Heart right ventricle (tissue), 16 donors: ENCODE data around the gene RPS6KA2. TPM values are rescaled to one million over a fixed set of nuclear protein-coding genes. Genes with fewer than 3 reads are reported as not detected.

Experiments
- ATAC-seq, 8 donors: fragments of 200-7000 bp; cut with Tn5 transposase; one replicate each; pipeline ENCODE4 v1.9.1; 2020; ENCODE audit warnings: mild to moderate bottlenecking in 8 of 8, moderate library complexity in 8 of 8, moderate number of reproducible peaks in 1 of 8
- DNase-seq, 2 donors: peaks; one replicate each; pipeline ENCODE4 v3.0.0-alpha.2; 2020
- H3K27ac ChIP-seq, 10 donors: fragments of 200-600 bp; sonication (generic) in 2 of 10; one replicate each; pipeline versions ENCODE4 v1.5.0 to v1.8.0; 2020 to 2022; ENCODE audit warnings: mild to moderate bottlenecking in 3 of 10
- H3K27me3 ChIP-seq, 7 donors: fragments of 200-600 bp; one replicate each; pipeline ENCODE4 v1.8.0; 2021 to 2022; ENCODE audit warnings: mild to moderate bottlenecking in 2 of 7
- H3K36me3 ChIP-seq, 9 donors: fragments of 200-600 bp; sonication (generic) in 1 of 9; one replicate each; pipeline versions ENCODE4 v1.5.0 to v1.8.0; 2020 to 2022; ENCODE audit warnings: mild to moderate bottlenecking in 2 of 9
- H3K4me1 ChIP-seq, 9 donors: fragments of 200-600 bp; sonication (generic) in 1 of 9; one replicate each; pipeline versions ENCODE4 v1.5.0 to v1.8.0; 2020 to 2022; ENCODE audit warnings: mild to moderate bottlenecking in 4 of 9
- H3K4me3 ChIP-seq, 10 donors: fragments of 200-600 bp; sonication (generic) in 2 of 10; one replicate each; pipeline versions ENCODE4 v1.5.0 to v1.8.0; 2020 to 2022; ENCODE audit warnings: mild to moderate bottlenecking in 7 of 10, moderate library complexity in 2 of 10
- H3K9me3 ChIP-seq, 11 donors: fragments of 200-600 bp in 10 of 11; sonication (generic) in 2 of 11; one replicate each; pipeline versions ENCODE4 v1.5.0 to v1.8.0; 2013 to 2022; ENCODE audit warnings: mild to moderate bottlenecking in 2 of 11, control low read depth in 1 of 11, moderate library complexity in 1 of 11
- WGBS, 2 donors: extraction: QIAGEN DNeasy Blood & Tissue Kit; methylation state at CpG; one replicate each; pipeline ENCODE4 v1.1.7; 2013; ENCODE audit warnings: inconsistent platforms in 1 of 2; 5-methylcytosine and 5-hydroxymethylcytosine counted together
- intact Hi-C, 10 donors: fragments of 100-400 bp; cut with DNase I; formaldehyde crosslinking; loops; one replicate each; pipeline versions ENCODE4 v1.11.1 to v1.14.2; 2022
- polyA plus RNA-seq, 2 donors: library from polyadenylated mRNA; stranded (reverse); fragments of 200-250 nt; gene quantifications; one replicate each; pipeline ENCODE4 v1.2.3, GENCODE V29; 2013
- total RNA-seq, 10 donors: library from RNA; stranded (reverse); fragmentation: NEBNext Ultra II Directional in 3 of 10; extraction: Animal tissue kit (Norgen Biotek cat#: 25700) in 3 of 10; gene quantifications; one replicate each; pipeline versions ENCODE4 v1.2.1 to v1.2.4, GENCODE V29; 2021 to 2023
- TF ChIP-seq, protein P1 (sequence below), 9 donors: fragments of 200-600 bp; sonication (generic) in 2 of 9; IDR thresholded peaks; one replicate each; pipeline versions ENCODE4 v1.5.0 to v1.8.0; 2021 to 2022; ENCODE audit warnings: antibody characterized with exemption in 9 of 9, mild to moderate bottlenecking in 5 of 9, moderate library complexity in 1 of 9
- donor health status: Arrhythmogenic right ventricular cardiomyopathy.
- donor health status: ischemic (EF 13 %, LVEDD 7.1; RV severe dilation, severe dysfunction).
- donor health status: healthy with polysubstance abuse.
- donor health status: DM: no; HTN: yes; CAD: no.
- donor health status: DM: no; HTN: no; CAD: no.
- donor health status: ischemic (EF 25% LVEDD 6.9; RV normal size, moderate dysfunction).
- donor health status: ischemic (EF 25% LVEDD 5.7; RV mildly dilated, moderate dysfunction).
- donor health status: healthy.
- donor health status: DM: yes; HTN: yes; CAD: no.
- donor health status: Ischemic cardiomyopathy.
- donor health status: ischemic (EF 35%, LVEDD 5.7; RV mildly dilated, moderate dysfunction).
- donor health status: nonischemic (EF 11% LVEDD 7.7; RV severe dilation, severe dysfunction).
- donor health status: DM: yes; HTN: yes; CAD: no.
- donor health status: PGD.
- donor health status: ischemic (EF 29% LVEDD 5.4; RV normal size, mild dysfunction).
- donor health status: nonischemic (EF 23%, LVEDD 6.1; RV moderate dilation, normal function).

RPS6KA2 gene
- total and polyA plus RNA-seq, 12 donors = 20.3 to 91.4 (median 73.7) TPM

DNA sequence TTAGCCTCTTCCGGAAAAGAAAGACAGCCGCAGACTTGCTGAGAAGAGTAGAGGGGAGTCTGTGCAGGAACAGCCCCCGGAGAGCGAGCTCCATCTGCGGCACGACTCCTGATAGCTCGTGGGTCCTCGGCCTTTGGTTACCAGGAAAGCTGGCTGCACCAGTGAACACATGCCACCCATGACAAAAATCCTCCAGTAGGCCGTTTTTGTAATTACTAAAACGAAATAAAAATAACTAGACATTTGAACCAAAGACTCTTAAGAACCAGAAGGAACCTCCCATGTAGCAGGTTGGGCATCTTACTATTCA, 82.8 kb downstream of the RPS6KA2 start:
- TF ChIP-seq, protein P1, sequence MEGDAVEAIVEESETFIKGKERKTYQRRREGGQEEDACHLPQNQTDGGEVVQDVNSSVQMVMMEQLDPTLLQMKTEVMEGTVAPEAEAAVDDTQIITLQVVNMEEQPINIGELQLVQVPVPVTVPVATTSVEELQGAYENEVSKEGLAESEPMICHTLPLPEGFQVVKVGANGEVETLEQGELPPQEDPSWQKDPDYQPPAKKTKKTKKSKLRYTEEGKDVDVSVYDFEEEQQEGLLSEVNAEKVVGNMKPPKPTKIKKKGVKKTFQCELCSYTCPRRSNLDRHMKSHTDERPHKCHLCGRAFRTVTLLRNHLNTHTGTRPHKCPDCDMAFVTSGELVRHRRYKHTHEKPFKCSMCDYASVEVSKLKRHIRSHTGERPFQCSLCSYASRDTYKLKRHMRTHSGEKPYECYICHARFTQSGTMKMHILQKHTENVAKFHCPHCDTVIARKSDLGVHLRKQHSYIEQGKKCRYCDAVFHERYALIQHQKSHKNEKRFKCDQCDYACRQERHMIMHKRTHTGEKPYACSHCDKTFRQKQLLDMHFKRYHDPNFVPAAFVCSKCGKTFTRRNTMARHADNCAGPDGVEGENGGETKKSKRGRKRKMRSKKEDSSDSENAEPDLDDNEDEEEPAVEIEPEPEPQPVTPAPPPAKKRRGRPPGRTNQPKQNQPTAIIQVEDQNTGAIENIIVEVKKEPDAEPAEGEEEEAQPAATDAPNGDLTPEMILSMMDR (IDR thresholded peaks at IDR 0.05) = no peak
- 95 to 97% methylated on average over 10 of the region's 10 CpGs for WGBS, 2 donors
- no peak overlapping the region for H3K4me3 ChIP-seq
- no peaks in the 10 kb centered on the region for H3K9me3 ChIP-seq
- H3K4me1 ChIP-seq = peaks cover 0 to 38% (median 25%) of the 10 kb centered on the region in 9 donors
- H3K36me3 ChIP-seq = peaks cover 0 to 18% (median 0%) of the 10 kb centered on the region in 9 donors
- H3K27ac ChIP-seq = no peak overlapping the region
- ATAC-seq (no peak), DNase-seq (no peak)
- no peaks in the 10 kb centered on the region for H3K27me3 ChIP-seq
- intact Hi-C loops = loop anchor here in 2 of 10 donors (5.0 to 10.0 kb wide), 2 partner anchors 49 to 83 kb away; partner anchors contain the start of gene RPS6KA2 (in 1 of the 2)

DNA sequence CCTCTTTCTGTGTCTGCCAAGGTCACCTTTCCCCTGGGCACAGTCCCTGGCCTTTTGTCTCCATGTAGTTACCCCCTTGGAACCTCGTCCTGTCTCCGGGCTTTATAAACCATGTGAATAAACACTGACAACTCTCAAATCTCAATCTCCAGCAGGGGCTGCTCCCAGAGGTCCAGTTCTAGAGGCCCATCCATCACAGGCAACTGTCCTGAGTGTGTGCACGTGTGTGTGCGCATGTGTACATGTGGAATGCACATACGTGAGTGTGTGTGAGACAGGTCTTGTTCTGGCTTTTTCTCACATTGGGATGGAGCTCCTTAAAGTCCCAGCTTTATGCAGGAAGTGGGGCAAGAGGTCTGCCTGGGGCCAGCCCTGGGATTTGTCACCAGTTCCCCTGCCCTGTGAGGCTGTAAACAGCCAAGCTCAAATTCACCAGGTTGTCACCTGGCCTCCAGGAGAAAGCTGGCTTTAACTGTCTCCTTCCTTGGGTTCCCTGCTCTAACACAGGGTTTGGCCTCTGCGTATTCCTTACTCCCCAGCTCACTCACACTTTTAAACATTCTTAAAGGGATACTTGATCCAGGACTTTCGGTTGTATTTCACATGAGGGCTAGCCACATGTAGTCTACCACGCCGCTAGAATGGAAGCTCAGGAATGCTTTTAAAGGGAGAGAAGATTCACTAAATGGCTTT, 83.3 kb downstream of the RPS6KA2 start:
- Histone ChIP-seq H3K27me3 (no peaks in the 10 kb centered on the region), H3K4me1 (peaks cover 0 to 39% (median 25%) of the 10 kb centered on the region in 9 donors), H3K9me3 (no peaks in the 10 kb centered on the region), H3K27ac (peak overlapping the region in 2 of 10 donors; percentile 9 to 69), H3K36me3 (peaks cover 0 to 14% (median 0%) of the 10 kb centered on the region in 9 donors), H3K4me3 (no peak overlapping the region)
- TF ChIP-seq, protein P1 (IDR thresholded peaks at IDR 0.05) = no peak
- WGBS, 2 donors = 89 to 91% methylated on average over 9 of the region's 9 CpGs
- intact Hi-C loops = loop anchor here in 2 of 10 donors (5.0 to 10.0 kb wide), 2 partner anchors 49 to 84 kb away; partner anchors contain the start of gene RPS6KA2 (in 1 of the 2)
- DNase-seq = no peak
- no peak for ATAC-seq

DNA sequence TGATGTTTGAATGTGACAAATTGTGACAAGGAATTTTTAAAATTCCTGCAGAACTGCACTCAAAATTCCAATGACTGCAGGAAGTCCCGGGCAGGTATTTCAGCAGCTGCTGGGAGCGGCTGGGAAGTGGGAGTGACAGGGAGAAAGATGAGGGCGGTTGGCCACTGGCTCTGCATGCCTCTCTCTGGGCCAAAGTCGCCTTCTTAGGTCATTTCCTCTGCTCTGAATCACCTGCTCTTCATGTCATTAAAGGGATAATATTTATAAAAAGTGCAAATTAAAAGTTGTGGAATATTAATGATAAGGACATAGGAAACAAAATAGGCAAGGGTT, 84.5 kb downstream of the RPS6KA2 start:
- Histone ChIP-seq H3K9me3 (no peaks in the 10 kb centered on the region), H3K4me3 (peak overlapping the region in 5 of 10 donors; percentile 25 to 38 (median 32)), H3K4me1 (peaks cover 0 to 39% (median 25%) of the 10 kb centered on the region in 9 donors), H3K36me3 (peaks cover 0 to 24% (median 9%) of the 10 kb centered on the region in 9 donors), H3K27ac (peak overlapping the region in 7 of 10 donors; percentile 33 to 77 (median 64)), H3K27me3 (no peaks in the 10 kb centered on the region)
- TF ChIP-seq, protein P1 (IDR thresholded peaks at IDR 0.05) = no peak
- peak in 6 of 8 donors; percentile 36 to 72 (median 54) for ATAC-seq
- 63 to 70% methylated on average over 4 of the region's 4 CpGs for WGBS, 2 donors
- no peak for DNase-seq
- intact Hi-C loops = loop anchor here in 2 of 10 donors (5.0 to 10.0 kb wide), 2 partner anchors 48 to 85 kb away; partner anchors contain the start of gene RPS6KA2 (in 1 of the 2)

DNA sequence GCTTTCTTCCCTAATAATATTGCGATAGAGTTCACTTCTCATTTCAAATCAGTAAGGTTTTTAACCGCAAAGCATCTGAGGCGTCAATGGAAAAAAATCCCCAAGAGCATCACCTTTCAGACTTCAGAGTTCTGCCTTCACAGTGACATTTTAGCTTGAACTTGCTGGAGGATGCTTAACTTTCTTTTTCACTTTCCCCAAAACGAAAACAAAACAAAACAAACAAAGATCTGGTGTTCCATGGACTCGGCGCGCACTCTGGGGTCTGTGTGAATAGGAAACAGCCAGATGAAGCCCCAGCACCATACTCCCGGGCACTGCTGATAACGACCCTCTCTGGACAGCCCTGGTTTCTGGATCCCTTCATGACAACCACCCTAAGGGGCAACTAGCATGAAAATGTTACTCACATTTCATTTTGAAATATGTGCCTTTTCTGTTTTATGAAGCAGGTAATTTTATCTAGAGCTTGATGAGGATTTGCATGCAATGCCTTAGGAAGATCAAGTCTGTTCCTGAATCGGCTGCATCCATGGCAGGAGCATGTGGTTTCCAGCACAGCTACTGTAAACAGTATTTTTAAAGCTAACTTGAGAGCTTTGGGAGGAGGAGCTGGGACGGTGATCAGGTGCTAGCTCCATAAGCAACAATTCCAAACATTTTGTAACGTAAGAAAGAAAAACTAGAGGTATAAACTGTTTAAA, 85.0 kb downstream of the RPS6KA2 start:
- Histone ChIP-seq H3K4me1 (peaks cover 0 to 39% (median 25%) of the 10 kb centered on the region in 9 donors), H3K9me3 (no peaks in the 10 kb centered on the region), H3K4me3 (peak overlapping the region in 7 of 10 donors; percentile 4 to 38 (median 26)), H3K27ac (peak overlapping the region; percentile 6 to 77 (median 59)), H3K27me3 (no peaks in the 10 kb centered on the region), H3K36me3 (peaks cover 0 to 29% (median 14%) of the 10 kb centered on the region in 9 donors)
- WGBS, 2 donors = 64 to 73% methylated on average over 12 of the region's 12 CpGs
- intact Hi-C loops = loop anchor here in 2 of 10 donors (5.0 to 10.0 kb wide), 2 partner anchors 47 to 85 kb away; partner anchors contain the start of gene RPS6KA2 (in 1 of the 2)
- TF ChIP-seq, protein P1 (IDR thresholded peaks at IDR 0.05) = no peak
- DNase-seq (no peak), ATAC-seq (peak in 4 of 8 donors; percentile 22 to 56 (median 26))
